Smooth muscle cell (in vitro differentiated cells): ENCODE results near the gene HPSE2. TPM values are rescaled to one million over a fixed set of nuclear protein-coding genes. Genes with fewer than 3 reads are reported as not detected.

Experiments used
- DNase-seq: peaks from one replicate; lab custom pipeline; 2025; ENCODE audit not compliant: unreplicated experiment; lab: John Stamatoyannopoulos, UW
- H2AFZ ChIP-seq: fragments of 200-600 bp; sonication (generic); 2 replicates; pipeline ENCODE4 v1.6.0; 2016; ENCODE audit warnings: antibody characterized with exemption, low read depth, mild to moderate bottlenecking
- H3F3A ChIP-seq: fragments of 200-600 bp; sonication (generic); 2 replicates; pipeline ENCODE4 v1.6.0; 2017; ENCODE audit warnings: antibody characterized with exemption, low read depth
- H3K27ac ChIP-seq: fragments of 200-600 bp; sonication (generic); 2 replicates; pipeline ENCODE4 v1.5.1; 2016; ENCODE audit warnings: low read depth, mild to moderate bottlenecking
- H3K27me3 ChIP-seq: fragments of 200-600 bp; sonication (generic); 2 replicates; pipeline ENCODE4 v1.6.1; 2016; ENCODE audit warnings: low read depth, mild to moderate bottlenecking
- H3K36me3 ChIP-seq: fragments of 200-600 bp; sonication (generic); 2 replicates; pipeline ENCODE4 v1.5.1; 2016; ENCODE audit warnings: low read depth
- H3K4me1 ChIP-seq: fragments of 200-600 bp; sonication (generic); 2 replicates; pipeline ENCODE4 v1.5.1; 2016; ENCODE audit warnings: low read depth
- H3K4me2 ChIP-seq: fragments of 200-600 bp; sonication (generic); 2 replicates; pipeline ENCODE4 v1.6.0; 2016; ENCODE audit warnings: mild to moderate bottlenecking
- H3K4me3 ChIP-seq: fragments of 200-600 bp; sonication (generic); 2 replicates; pipeline ENCODE4 v1.5.1; 2016; ENCODE audit warnings: mild to moderate bottlenecking
- H3K79me2 ChIP-seq: fragments of 200-600 bp; sonication (generic); 2 replicates; pipeline ENCODE4 v1.6.0; 2016; ENCODE audit warnings: low read depth, mild to moderate bottlenecking
- H3K9ac ChIP-seq: fragments of 200-600 bp; sonication (generic); 2 replicates; pipeline ENCODE4 v1.6.0; 2016; ENCODE audit warnings: low read depth
- H3K9me3 ChIP-seq: fragments of 200-600 bp; sonication (generic); replicated peaks from 2 replicates; pipeline ENCODE4 v1.5.1; 2016; ENCODE audit warnings: low read depth
- H4K20me1 ChIP-seq: fragments of 200-600 bp; sonication (generic); 2 replicates; pipeline ENCODE4 v1.6.0; 2016; ENCODE audit warnings: low read depth
- WGBS: methylation state at CpG from one replicate; pipeline ENCODE4 v1.1.7; 2016; ENCODE audit warnings: low lambda C conversion rate; 5-methylcytosine and 5-hydroxymethylcytosine counted together
- polyA plus RNA-seq: library from polyadenylated mRNA; unstranded; fragments of >200 nt; fragmentation: Nextera tagmentation; extraction: Ambion mirVana; gene quantifications from 2 replicates; pipeline ENCODE4 v1.2.1, GENCODE V29; 2016
- total RNA-seq: library from RNA; depleted of rRNA; stranded (reverse); fragments of >200 nt; gene quantifications from 2 replicates; pipeline ENCODE4 v1.2.3, GENCODE V29; 2014
- TF ChIP-seq, protein P1 (sequence below): fragments of 200-600 bp; sonication (generic); IDR thresholded peaks from 2 replicates; pipeline ENCODE4 v1.5.1; 2017; ENCODE audit warnings: borderline replicate concordance, mild to moderate bottlenecking, antibody characterized with exemption; ENCODE audit not compliant: insufficient read depth, poor library complexity, severe bottlenecking

The HPSE2 gene
- total and polyA plus RNA-seq, 2 experiments from 2014 or later = 0.13 TPM; not detected in 1

DNA sequence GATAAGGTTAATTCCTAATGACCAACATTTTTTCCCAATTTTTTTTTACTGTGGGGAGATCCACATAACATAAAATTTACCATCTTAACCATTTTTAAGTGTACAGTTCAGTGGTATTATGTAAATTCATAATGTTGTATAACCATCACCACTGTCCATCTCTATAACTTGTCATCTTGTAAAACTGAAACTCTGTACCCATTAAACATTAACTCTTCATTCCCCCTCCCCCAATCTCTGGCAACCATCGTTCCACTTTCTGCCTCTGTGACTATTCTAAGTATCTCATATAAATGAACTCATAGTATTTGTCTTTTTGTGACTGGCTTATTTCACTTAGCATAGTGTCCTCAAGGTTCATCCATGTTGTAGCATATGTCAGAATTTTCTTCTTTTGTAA lies 742.9 kb downstream of the HPSE2 start:
- H2AFZ ChIP-seq = no peak overlapping the region
- H3K79me2 ChIP-seq = no peaks in the 10 kb centered on the region
- H3F3A ChIP-seq = no peaks in the 10 kb centered on the region
- TF ChIP-seq, protein P1, sequence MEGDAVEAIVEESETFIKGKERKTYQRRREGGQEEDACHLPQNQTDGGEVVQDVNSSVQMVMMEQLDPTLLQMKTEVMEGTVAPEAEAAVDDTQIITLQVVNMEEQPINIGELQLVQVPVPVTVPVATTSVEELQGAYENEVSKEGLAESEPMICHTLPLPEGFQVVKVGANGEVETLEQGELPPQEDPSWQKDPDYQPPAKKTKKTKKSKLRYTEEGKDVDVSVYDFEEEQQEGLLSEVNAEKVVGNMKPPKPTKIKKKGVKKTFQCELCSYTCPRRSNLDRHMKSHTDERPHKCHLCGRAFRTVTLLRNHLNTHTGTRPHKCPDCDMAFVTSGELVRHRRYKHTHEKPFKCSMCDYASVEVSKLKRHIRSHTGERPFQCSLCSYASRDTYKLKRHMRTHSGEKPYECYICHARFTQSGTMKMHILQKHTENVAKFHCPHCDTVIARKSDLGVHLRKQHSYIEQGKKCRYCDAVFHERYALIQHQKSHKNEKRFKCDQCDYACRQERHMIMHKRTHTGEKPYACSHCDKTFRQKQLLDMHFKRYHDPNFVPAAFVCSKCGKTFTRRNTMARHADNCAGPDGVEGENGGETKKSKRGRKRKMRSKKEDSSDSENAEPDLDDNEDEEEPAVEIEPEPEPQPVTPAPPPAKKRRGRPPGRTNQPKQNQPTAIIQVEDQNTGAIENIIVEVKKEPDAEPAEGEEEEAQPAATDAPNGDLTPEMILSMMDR = no peak
- no peak overlapping the region for H3K27ac ChIP-seq
- no peak overlapping the region for H3K4me3 ChIP-seq
- WGBS = 87% methylated on average over 1 of the region's 1 CpG
- H3K9me3 ChIP-seq = peaks cover 9% of the 10 kb centered on the region
- H3K9ac ChIP-seq = no peak overlapping the region
- no peak for DNase-seq
- no peaks in the 10 kb centered on the region for H3K4me1 ChIP-seq
- H3K36me3 ChIP-seq = no peaks in the 10 kb centered on the region
- H3K4me2 ChIP-seq = no peak overlapping the region
- H3K27me3 ChIP-seq = no peaks in the 10 kb centered on the region
- no peaks in the 10 kb centered on the region for H4K20me1 ChIP-seq

DNA sequence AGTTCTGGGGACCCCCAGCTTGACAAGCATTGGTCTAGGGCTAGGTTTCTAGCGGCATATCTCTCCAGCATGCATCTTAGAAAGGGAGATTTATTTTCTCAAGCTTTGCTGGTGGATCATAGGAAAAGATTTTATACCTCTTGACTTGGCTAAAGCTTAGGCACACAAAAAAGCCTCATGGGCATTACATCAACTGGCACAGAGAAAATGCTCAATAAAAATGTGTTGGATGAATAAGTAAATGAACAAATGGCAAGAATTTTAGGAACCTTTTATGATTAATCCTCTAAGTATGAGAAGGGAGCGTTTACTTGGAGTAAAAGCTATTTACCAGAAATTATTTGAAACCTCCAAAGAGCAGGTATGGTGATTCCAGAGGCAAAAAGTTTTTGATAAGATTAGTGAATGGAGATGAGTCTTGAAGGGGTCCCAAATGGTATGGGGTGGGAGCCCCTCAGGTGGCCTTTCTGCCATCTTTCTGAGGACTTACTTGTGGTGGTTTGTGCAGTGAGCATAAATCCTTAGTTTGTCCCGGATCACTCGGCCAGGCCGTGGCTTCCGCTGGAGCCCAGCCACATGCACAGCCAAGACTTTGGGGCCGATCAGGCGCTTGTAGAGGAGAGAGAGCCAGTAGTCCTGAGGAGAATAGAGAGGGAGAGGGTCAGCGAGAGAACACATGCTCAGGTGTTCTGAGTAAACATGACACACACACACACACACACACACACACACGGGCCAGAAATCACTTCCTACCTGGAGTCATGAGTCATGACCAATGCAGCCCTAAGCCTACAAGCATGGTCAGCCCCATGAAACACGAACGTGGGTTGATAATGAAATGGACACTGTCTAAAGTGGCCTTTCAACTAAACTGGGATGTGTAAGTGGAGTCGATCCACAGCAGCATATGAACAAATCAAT lies 745.8 kb downstream of the HPSE2 start:
- Histone ChIP-seq H3K27ac (no peak overlapping the region), H3K9me3 (peaks cover 2% of the 10 kb centered on the region), H3K4me1 (no peaks in the 10 kb centered on the region), H4K20me1 (no peaks in the 10 kb centered on the region), H3K79me2 (no peaks in the 10 kb centered on the region), H3K27me3 (no peaks in the 10 kb centered on the region), H3K4me2 (no peak overlapping the region), H3F3A (no peaks in the 10 kb centered on the region), H3K9ac (no peak overlapping the region), H3K4me3 (no peak overlapping the region), H3K36me3 (no peaks in the 10 kb centered on the region), H2AFZ (no peak overlapping the region)
- no peak for DNase-seq
- TF ChIP-seq, protein P1 = no peak
- WGBS = 93% methylated on average over 13 of the region's 13 CpGs

DNA sequence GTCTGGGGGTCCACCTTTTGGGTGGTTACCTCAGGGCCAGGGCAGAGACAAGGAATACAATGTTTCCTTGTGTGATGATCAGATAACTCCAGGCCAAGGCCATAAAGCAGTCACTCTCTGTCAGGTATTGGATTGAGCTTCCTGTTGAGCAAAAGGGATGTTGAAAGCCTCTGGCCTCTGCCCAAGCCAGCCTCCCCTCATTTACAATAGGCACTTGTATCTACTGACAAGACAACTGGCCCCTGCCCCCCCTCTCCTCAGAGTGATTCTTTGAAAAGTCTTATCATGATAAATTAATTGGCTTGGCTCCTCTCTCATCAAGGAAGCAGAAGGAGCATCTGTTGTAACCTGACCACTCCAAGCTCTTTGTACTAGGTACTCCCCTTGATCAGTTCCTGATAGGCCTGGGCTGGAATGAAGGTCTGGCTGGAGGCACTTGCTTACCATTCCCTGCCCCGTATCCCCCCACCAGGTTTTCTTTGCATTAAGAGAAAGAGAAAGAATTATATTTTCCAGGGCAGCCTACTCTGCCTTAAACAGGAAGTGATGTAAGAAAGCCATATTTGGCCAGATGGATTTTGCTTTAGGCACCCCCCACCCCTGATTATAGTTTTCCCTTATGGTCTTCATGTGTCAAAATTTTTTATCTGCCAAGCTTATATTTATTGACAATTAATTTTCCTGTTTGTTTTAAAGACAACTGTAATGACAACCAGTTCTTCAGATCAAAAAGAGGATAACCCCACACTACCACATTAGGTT lies 746.8 kb downstream of the HPSE2 start:
- TF ChIP-seq, protein P1 = no peak
- DNase-seq = no peak
- WGBS = 55% methylated on average over 1 of the region's 1 CpG
- no peaks in the 10 kb centered on the region for H3K27me3 ChIP-seq
- H3K4me3 ChIP-seq = no peak overlapping the region
- no peak overlapping the region for H3K9ac ChIP-seq
- no peaks in the 10 kb centered on the region for H3K9me3 ChIP-seq
- H4K20me1 ChIP-seq = no peaks in the 10 kb centered on the region
- H3K4me1 ChIP-seq = no peaks in the 10 kb centered on the region
- no peaks in the 10 kb centered on the region for H3F3A ChIP-seq
- no peak overlapping the region for H3K4me2 ChIP-seq
- H3K79me2 ChIP-seq = no peaks in the 10 kb centered on the region
- no peak overlapping the region for H2AFZ ChIP-seq
- no peaks in the 10 kb centered on the region for H3K36me3 ChIP-seq
- H3K27ac ChIP-seq = no peak overlapping the region
